GM12878 (cell line): ENCODE data around the gene FBXW8. TPM values are rescaled to one million over a fixed set of nuclear protein-coding genes. Genes with fewer than 3 reads are reported as not detected.

Experiments
- ATAC-seq: fragments of 200-7000 bp; cut with Tn5 transposase; 3 replicates; pipeline ENCODE4 v1.9.1; 2020; ENCODE audit warnings: mild to moderate bottlenecking, moderate library complexity
- BruUV-seq: library from RNA; stranded (reverse); fragments of 400-500 nt; replicated peaks from 2 replicates; lab custom pipeline; 2021; lab: Mats Ljungman, UMichigan
- CTCF ChIA-PET: fragments of 300-600 bp; sonication (Branson Sonifier 250); formaldehyde crosslinking; extraction: SDS; loops from one replicate; lab custom pipeline; 2021; ENCODE audit warnings: inconsistent platforms; lab: Yijun Ruan, JAX
- POLR2A ChIA-PET: fragments of 350-600 bp; formaldehyde crosslinking; extraction: SDS; loops from one replicate; lab custom pipeline; 2021; ENCODE audit warnings: inconsistent platforms; lab: Charles Lee
- RAD21 ChIA-PET: fragments of 300-600 bp; sonication (Branson Sonifier 250); formaldehyde crosslinking; loops from one replicate; lab custom pipeline; 2023; ENCODE audit warnings: antibody characterized with exemption; ENCODE audit not compliant: unreplicated experiment; lab: Charles Lee
- SMC1A ChIA-PET: fragments of 300-600 bp; sonication (Branson Sonifier 250); formaldehyde crosslinking; loops from one replicate; lab custom pipeline; 2023; ENCODE audit not compliant: unreplicated experiment, uncharacterized antibody; lab: Charles Lee
- DNase-seq: peaks from one replicate; pipeline ENCODE4 v3.0.0-alpha.2; 2011; ENCODE audit warnings: low read depth, low spot score
- FAIRE-seq: peaks from 3 replicates; lab custom pipeline; 2011; peaks lifted over from hg19 to GRCh38; lab: Jason Lieb, UNC
- H2AFZ ChIP-seq: 2 replicates; pipeline ENCODE4 v1.6.0; 2011; ENCODE audit warnings: low read depth, low read length, control low read depth; ENCODE audit not compliant: control insufficient read depth
- H3K27ac ChIP-seq: 2 replicates; pipeline ENCODE4 v1.5.1; 2011; ENCODE audit warnings: control low read depth; ENCODE audit not compliant: control insufficient read depth, insufficient read depth
- H3K27me3 ChIP-seq, 2 experiments: replicated peaks in 1 of 2; 2 replicates each; pipeline versions ENCODE4 v1.6.0 to v1.6.1; 2011; ENCODE audit warnings: low read length in 1 of 2; ENCODE audit not compliant: control insufficient read depth in 2 of 2, insufficient read depth in 2 of 2
- H3K36me3 ChIP-seq, 2 experiments: 2 replicates each; pipeline ENCODE4 v1.5.1; 2011; ENCODE audit warnings: low read length in 1 of 2; ENCODE audit not compliant: control insufficient read depth in 2 of 2, insufficient read depth in 2 of 2
- H3K4me1 ChIP-seq: 2 replicates; pipeline ENCODE4 v1.6.1; 2011; ENCODE audit warnings: mild to moderate bottlenecking, low read length, moderate library complexity, mixed read lengths; ENCODE audit not compliant: control insufficient read depth, insufficient read depth
- H3K4me2 ChIP-seq: 2 replicates; pipeline ENCODE4 v1.6.0; 2011; ENCODE audit warnings: control low read depth; ENCODE audit not compliant: control insufficient read depth, insufficient read depth
- H3K4me3 ChIP-seq: fragments of 200-600 bp; sonication (generic); 2 replicates; pipeline ENCODE4 v1.5.1; 2016
- H3K79me2 ChIP-seq: 2 replicates; pipeline ENCODE4 v1.6.0; 2011; ENCODE audit warnings: low read length; ENCODE audit not compliant: control insufficient read depth, insufficient read depth
- H3K9ac ChIP-seq: 2 replicates; pipeline ENCODE4 v1.8.0; 2011; ENCODE audit warnings: low read length, control low read depth, mixed read lengths; ENCODE audit not compliant: control insufficient read depth, insufficient read depth
- H3K9me3 ChIP-seq: replicated peaks from 3 replicates; pipeline ENCODE4 v1.5.1; 2011; ENCODE audit warnings: mild to moderate bottlenecking, low read length; ENCODE audit not compliant: control insufficient read depth, insufficient read depth
- H4K20me1 ChIP-seq: 2 replicates; pipeline ENCODE4 v1.6.0; 2011; ENCODE audit not compliant: control insufficient read depth, insufficient read depth
- HCFC1 ChIP-seq: fragments of 150-350 bp; IDR thresholded peaks from 2 replicates; pipeline ENCODE4 v1.6.1; 2014; ENCODE audit warnings: low read length
- POLR2AphosphoS5 ChIP-seq: IDR thresholded peaks from 2 replicates; pipeline ENCODE4 v1.6.1; 2011; ENCODE audit warnings: mild to moderate bottlenecking, low read length, inconsistent platforms
- SIX5 ChIP-seq: IDR thresholded peaks from 2 replicates; pipeline ENCODE4 v1.6.1; 2011; ENCODE audit warnings: mild to moderate bottlenecking, low read depth, low read length, moderate library complexity; ENCODE audit not compliant: severe bottlenecking
- WGBS: methylation state at CpG from one replicate; pipeline ENCODE4 v1.1.6; 2016; ENCODE audit warnings: low lambda C conversion rate; ENCODE audit not compliant: insufficient replicate concordance, insufficient coverage; ENCODE audit errors: missing lambda C conversion rate; 5-methylcytosine and 5-hydroxymethylcytosine counted together
- in situ Hi-C: fragments of 300-500 bp; cut with MboI; formaldehyde crosslinking; loops from 9 replicates; pipeline ENCODE4 v1.14.3; 2018; ENCODE audit warnings: mixed read lengths
- intact Hi-C: fragments of 100-400 bp; cut with micrococcal nuclease; formaldehyde crosslinking; loops from one replicate; pipeline ENCODE4 v1.14.2; 2022; ENCODE audit not compliant: unreplicated experiment
- polyA plus RNA-seq, 11 experiments: library from polyadenylated mRNA; depleted of rRNA in 4 of 11; unstranded in 6 of 11; stranded (reverse) in 5 of 11; fragments of >200 nt; fragmentation: Nextera tagmentation in 4 of 11; fragmentation: Illumina TruSeq in 1 of 11; extraction: Ambion mirVana in 4 of 11; extraction: Trizol in 1 of 11; gene quantifications; 1 replicate in 1 of 11; 2 replicates in 10 of 11; pipeline versions ENCODE4 v1.2.1 to v1.2.3, GENCODE V29; 2011 to 2016; ENCODE audit warnings: inconsistent platforms in 2 of 11, missing spikeins in 2 of 11, low read depth in 1 of 11
- total RNA-seq, 4 experiments: library from RNA; depleted of rRNA in 3 of 4; stranded (reverse); fragments of >200 nt in 3 of 4; fragmentation: Illumina TruSeq in 1 of 4; extraction: Trizol in 1 of 4; gene quantifications; 2 replicates each; pipeline versions ENCODE4 v1.2.1 to v1.2.3, GENCODE V29; 2013 to 2021
- TF ChIP-seq, protein P1 (sequence below): IDR thresholded peaks from 2 replicates; pipeline ENCODE4 v1.6.1; 2011; ENCODE audit warnings: borderline replicate concordance, low read depth, mild to moderate bottlenecking, moderate library complexity, mixed read lengths, low read length; ENCODE audit not compliant: insufficient read depth; ENCODE audit errors: extremely low read length
- TF ChIP-seq, protein P2 (sequence below): IDR thresholded peaks from 2 replicates; pipeline ENCODE4 v1.6.1; 2011; ENCODE audit warnings: low read depth, mild to moderate bottlenecking, low read length, moderate library complexity, borderline replicate concordance; ENCODE audit errors: extremely low read depth

The FBXW8 gene
- total and polyA plus RNA-seq, 10 of the 15 experiments (the other 5 are each of a cell fraction or from before 2014, with no cell fraction given) = 0.49 to 7.5 (median 4.4) TPM

- no TSS peak for BruUV-seq
- RAD21 ChIA-PET = no interaction called here
- CTCF ChIA-PET = no interaction called here
- Histone ChIP-seq H3K4me3 (no peak overlapping the region), H3K4me1 (no peaks in the 10 kb centered on the region), H3K4me2 (no peak overlapping the region), H3K36me3 (no peaks in the 10 kb centered on the region), H4K20me1 (no peaks in the 10 kb centered on the region), H3K27ac (no peak overlapping the region), H2AFZ (no peak overlapping the region), H3K9ac (no peak overlapping the region), H3K9me3 (no peaks in the 10 kb centered on the region), H3K27me3 (no peaks in the 10 kb centered on the region; a peak in 1 of 4 replicates), H3K79me2 (no peaks in the 10 kb centered on the region)
- in situ Hi-C loops = no loop called here
- peak; percentile 67 for ATAC-seq
- SMC1A ChIA-PET = no interaction called here
- no peak for FAIRE-seq
- peak; percentile 49; the same call in 1 of the 2 replicates for TF ChIP-seq HCFC1
- no peak for TF ChIP-seq POLR2AphosphoS5
- TF ChIP-seq, protein P1, sequence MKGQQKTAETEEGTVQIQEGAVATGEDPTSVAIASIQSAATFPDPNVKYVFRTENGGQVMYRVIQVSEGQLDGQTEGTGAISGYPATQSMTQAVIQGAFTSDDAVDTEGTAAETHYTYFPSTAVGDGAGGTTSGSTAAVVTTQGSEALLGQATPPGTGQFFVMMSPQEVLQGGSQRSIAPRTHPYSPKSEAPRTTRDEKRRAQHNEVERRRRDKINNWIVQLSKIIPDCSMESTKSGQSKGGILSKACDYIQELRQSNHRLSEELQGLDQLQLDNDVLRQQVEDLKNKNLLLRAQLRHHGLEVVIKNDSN = peak; percentile 26
- peak; percentile 65 for TF ChIP-seq SIX5
- TF ChIP-seq, protein P2, sequence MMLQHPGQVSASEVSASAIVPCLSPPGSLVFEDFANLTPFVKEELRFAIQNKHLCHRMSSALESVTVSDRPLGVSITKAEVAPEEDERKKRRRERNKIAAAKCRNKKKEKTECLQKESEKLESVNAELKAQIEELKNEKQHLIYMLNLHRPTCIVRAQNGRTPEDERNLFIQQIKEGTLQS = peak; percentile 30; the same call in 1 of the 2 replicates
- POLR2A ChIA-PET = no interaction called here
- DNase-seq = no peak
- 64% methylated on average over 12 of the region's 12 CpGs for WGBS
- intact Hi-C loops = no loop called here
These were observed 18.2 kb upstream of the FBXW8 start for GRCh38 chr12:116892349-116893140.
